Glomerular visceral epithelial cell (primary cell): ENCODE measurements around the gene GALNT17.
"Not testable (repeated sequence)": the region's sequence is repeated elsewhere in the genome, so short reads cannot be mapped to it uniquely, and the experiment has no call there.

Source experiments
- DNase-seq: peaks from one replicate; pipeline ENCODE4 v3.0.0-alpha.2; 2016; ENCODE audit errors: extremely low spot score

Gene GALNT17

DNA sequence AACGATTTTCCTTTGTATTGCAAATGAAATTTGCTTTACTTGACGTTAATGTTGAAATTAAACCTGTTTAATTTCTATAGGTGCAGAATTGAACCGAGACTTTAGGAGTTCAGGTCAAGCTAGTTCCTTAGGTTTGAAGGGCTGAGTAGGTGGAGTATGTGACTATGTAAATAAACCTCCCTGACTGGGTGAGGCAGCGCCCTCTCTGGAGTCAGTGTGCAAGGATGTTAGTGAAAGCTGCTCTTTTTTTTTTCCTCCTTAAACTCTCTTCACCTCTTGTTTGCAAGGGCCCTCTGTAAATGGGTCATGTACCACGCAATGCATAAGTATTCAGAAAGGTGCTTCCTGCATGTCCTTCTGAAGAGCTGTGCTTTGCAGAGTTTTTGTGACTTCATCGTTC, 33.8 kb downstream of the GALNT17 start:
- DNase-seq = no peak

GRCh38 chr7:71171476-71171875, 39.5 kb downstream of the GALNT17 start:
- DNase-seq = no peak

DNA sequence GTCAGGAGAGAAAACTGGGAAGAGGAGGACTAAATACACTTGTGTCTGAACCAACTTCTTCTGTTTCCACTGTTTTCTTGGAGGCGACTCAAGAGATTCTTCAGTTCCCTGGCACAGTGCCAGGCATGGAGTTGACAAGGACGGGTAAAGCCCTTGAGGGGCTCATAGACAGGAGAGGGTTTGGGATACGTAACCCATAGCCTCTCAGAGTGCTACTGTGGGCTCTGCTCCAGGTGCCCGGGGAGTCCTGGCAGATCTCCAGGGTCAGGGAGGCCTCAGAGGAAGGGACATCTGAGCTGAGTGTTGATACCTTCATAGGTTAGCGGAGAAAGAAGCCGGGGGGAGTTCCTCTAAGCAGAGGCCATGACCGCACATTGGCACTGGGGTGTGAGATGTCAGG, 42.0 kb downstream of the GALNT17 start:
- DNase-seq = no peak

GRCh38 chr7:71182438-71182935, 50.5 kb downstream of the GALNT17 start:
- no peak for DNase-seq

DNA sequence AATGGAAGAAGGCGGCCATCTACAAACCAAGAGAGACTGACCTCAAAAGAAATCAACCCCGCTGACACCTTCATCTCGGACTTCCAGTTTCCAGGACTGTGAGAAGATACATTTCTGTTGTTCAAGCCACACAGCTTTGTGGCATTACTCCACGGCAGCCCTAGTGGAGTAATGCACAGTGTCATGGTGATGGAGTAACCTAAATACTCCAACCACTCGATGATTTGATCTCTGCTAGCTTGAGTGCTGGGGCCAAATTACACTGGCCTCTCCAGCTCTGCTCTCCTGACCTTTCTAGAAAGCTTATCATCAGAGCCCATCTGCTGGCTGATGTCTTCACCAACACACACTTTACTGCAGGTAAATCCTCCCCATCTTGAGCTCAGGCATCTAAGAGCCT, 52.2 kb downstream of the GALNT17 start:
- no peak for DNase-seq

DNA sequence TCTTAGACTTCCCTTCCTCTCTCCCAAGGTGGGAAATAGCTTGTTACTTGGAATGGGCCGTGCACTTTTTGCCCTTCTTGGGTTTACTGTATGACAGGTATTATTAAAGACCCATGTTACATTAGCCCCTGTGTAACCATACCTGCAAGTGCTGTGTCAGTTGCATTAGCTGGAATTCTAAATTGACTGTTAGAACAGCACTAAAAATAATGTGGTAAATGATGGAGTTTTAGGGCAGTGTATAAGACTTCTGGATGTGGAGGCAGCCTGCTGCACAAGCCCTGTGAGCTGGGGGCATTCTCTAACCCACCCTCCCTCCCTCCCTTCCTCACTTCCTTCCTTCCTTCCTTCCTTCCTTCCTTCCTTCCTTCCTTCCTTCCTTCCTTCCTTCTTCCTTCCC, 52.7 kb downstream of the GALNT17 start:
- no peak for DNase-seq

DNA sequence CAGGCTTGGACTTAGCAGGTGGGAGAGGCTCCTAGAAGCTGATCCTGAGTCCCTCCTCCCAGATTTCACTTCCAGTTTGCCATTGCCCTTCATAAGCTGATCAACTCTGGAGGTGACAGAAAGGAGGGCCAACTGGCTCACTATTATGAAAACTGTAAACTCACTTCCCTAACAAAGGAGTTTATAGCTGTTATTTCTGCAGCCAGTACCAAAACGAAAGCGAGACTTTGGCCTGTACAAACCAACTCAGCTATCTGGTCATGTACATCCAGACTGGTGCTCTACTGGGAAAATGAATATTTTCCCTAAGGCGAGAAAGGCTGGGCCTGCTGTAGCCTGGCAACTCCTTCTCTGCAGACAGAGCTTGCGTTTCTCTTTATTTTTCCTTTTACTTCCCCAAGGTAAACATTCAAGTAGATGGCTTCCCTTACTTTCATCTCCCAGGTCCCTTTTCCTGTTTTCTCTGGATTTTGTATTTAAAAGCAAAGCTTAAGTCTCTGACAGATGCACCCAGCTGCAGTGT, 54.7 kb downstream of the GALNT17 start:
- no peak for DNase-seq

DNA sequence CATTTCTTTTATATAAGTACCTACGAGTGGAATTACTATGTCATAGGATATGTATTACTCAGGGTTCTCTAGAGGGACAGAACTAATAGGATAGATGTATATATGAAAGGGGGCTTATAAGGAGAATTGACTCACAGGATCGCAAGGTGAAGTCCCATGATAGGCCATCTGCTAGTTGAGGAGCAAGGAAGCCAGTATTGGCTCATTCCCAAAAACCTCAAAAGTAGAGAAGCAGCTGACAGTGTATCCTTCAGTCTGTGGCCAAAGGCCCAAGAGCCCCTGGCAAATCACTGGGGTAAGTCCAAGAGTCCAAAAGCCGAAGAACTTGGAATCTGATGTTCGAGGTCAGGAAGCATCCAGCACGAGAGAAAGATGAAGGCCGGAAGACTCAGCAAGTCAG, 59.8 kb downstream of the GALNT17 start:
- DNase-seq = no peak

- DNase-seq = no peak
Observed at GRCh38 chr7:71193099-71193810, 61.3 kb downstream of the GALNT17 start.

DNA sequence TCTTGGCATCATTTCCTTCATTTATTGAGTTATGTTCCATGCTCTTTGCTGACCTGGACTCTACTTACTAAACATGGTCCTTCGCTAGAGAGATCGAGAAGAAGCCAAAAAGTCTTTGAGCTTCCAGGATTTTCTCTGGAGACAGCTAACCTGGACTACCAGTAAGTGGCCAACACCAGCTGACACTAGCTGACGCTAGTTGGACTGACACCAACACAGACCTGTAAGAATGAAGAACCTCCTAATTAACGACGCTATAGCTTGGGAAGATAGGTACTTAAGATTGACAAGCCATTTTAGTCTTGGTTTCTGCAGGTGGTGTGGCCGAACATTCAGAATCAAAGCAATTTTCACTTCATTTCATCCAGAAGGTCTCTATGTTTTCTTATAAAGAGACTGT, 66.4 kb downstream of the GALNT17 start:
- DNase-seq = no peak

DNA sequence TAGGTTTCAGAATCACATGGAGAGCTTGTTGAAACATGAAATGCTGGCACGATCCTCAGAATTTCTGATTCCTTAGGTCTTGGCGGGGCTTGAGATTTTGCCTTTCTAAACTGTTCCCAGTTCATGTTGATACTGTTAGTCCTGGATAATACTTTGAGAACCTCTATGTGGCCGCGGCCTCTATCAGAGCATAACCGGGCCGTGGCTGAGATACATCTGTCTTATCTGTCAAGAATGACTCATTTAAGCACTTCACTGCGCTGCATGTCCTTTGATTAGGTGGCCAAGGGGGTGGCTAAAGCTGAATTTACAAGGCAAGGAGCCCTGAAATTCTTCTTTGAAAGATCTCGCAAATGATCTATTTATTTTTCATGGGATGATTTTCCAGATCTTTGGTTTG, 66.9 kb downstream of the GALNT17 start:
- DNase-seq = no peak

DNA sequence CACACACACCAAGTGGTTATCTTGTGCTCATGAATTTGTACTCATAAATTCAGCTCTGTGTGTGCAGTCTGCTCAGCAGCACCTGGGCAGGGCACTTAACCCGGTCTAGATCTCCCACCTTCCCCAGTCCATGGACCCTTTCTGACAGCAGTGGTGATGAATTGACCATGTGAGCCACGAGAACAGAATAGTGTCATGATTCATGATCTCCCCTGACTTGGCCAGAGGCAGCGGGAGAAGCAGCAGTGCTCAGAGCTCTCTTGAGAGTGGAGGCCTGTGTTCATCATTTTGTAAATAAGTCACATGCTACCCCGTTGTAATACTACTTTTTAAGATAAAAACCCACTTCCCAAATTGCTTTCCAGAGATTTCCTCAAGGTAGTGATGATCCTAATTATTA, 74.2 kb downstream of the GALNT17 start:
- no peak for DNase-seq

DNA sequence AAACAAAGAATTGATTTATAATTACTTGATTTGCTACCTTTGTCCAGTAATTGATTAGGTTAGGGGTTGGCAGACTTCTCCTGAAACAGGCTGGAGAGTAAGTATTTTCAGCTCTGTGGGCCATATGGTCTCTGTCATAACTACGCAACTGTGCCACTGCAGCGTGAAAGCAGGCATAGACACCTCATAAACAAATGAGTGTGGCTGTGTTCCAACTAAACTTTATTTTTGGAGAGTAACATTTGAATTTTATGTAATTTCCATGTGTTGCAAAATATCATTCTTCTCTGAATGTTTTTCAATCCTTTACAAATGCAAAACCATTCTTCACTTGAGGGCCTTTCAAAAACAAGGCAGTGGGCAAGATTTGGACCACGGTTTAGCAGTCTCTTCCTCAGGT, 76.9 kb downstream of the GALNT17 start:
- no peak for DNase-seq

DNA sequence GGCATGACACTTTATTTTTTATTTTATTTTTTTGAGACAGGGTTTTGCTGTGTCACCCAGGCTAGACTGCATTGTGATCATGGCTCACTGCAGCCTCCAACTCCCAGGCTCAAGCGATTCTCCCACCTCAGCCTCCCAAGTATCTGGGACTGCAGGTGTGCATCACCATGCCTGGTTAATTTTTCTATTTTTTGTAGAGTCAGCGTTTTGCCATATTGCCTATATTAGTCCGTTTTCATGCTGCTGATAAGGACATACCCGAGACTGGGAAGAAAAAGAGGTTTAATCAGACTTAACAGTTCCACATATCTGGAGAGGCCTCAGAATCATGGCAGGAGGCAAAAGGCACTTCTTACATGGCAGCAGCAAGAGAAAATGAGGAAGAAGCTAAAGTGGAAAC, 77.5 kb downstream of the GALNT17 start:
- not testable (repeated sequence) for DNase-seq

DNA sequence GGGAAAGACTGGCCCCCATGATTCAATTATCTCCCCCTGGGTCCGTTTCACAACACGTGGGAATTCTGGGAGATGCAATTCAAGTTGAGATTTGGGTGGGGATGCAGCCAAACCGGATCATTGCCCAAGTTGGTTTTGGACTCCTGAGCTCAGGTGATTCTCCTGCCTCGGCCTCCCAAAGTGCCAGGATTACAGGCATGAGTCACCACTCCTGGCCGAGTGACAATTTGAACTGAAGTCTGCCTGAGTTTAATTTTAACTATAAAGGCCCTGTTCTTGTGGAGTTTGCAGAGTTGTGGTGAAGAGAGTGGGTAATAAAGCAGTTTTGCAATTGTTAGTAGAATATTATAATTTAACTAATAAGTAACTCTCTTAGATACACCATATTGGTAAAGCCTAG, 78.3 kb downstream of the GALNT17 start:
- DNase-seq = no peak

- not testable (repeated sequence) for DNase-seq
Observed at GRCh38 chr7:71212433-71212832, 80.5 kb downstream of the GALNT17 start.

DNA sequence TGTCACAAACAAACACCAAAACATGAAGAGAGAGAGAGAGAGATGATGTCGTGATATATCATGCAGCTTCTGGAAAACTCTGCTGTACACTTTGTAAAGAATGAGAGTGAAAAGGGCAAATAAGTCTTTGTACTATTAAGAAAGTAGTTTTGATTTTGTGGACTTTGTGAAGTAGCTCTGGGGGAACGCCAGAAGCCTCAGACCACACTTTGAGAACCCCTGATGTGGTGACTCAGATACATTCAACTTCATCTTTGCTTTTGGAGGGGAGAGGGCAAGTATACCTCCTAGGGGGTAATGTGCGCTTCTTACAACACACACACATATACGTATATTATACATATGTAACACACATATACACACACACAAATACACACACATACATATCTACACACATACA, 84.3 kb downstream of the GALNT17 start:
- no peak for DNase-seq

DNA sequence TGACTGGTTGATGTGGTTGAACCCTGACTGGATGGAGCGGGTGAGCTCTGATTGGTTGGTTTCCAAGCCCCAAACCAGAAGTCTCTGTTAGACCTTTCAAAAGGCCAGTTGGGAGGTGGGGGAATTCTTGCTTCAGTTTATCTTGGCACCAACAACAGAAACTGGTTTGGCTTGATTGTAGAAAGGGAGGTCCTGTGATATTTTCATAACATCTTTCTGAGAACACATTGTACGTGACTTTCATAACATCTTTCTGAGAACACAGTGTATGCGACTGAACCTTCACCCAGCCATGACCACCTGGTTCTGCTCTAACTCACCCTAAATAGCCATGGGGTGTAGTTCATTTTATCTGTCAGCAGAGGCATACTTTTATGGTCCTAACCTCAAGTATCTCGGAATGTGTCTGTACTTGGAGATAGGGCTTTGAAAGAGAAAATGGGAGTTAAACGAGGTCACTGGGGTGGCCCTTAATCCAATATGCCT, 88.3 kb downstream of the GALNT17 start:
- DNase-seq = no peak

GRCh38 chr7:71221049-71221448, 89.1 kb downstream of the GALNT17 start:
- no peak for DNase-seq

GRCh38 chr7:71221549-71221948, 89.6 kb downstream of the GALNT17 start:
- no peak for DNase-seq

DNA sequence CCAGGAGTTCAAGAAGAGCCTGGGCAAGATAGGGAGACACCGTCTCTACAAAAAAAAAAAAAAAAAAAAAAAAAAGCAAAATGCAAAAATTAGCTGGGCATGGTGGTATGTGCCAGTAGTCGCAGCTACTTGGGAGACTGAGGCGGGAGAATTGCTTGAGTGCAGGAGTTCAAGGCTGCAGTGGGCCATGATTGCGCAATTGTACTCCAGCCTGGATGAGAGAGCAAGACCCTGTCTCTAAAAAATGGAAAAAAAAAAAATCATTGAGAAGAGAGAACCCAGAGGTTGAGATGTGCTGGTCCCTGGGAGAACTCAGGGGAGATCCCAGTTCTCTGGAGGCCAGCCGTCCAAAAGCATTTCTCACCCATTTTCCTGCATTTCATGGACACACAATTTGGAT, 95.2 kb downstream of the GALNT17 start:
- DNase-seq = no peak

GRCh38 chr7:71229148-71229547, 97.2 kb downstream of the GALNT17 start:
- no peak for DNase-seq

DNA sequence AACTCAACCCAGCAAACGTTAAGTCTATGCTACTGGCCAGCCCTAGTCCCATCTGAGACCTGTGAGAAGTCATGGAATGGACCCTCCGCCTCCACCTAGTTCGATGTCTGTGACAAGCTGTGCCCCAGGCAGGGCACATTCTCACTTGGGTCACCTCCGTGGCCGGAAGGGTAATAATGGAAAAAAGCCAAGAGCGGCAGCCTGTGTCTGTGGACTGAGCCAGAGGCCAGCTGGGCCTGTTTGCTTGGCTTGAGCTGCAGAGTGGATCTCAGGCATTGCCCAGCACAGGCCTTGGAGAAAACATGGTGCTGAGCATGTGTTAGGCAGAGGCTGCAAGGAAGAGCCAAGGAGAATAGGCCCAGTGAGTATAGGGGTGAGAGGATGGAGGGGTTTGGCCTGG, 97.8 kb downstream of the GALNT17 start:
- no peak for DNase-seq

GRCh38 chr7:71235253-71235652, 103.3 kb downstream of the GALNT17 start:
- DNase-seq = no peak
